Measurements from ENCODE around the gene NAV2.

NAV2 gene

DNA sequence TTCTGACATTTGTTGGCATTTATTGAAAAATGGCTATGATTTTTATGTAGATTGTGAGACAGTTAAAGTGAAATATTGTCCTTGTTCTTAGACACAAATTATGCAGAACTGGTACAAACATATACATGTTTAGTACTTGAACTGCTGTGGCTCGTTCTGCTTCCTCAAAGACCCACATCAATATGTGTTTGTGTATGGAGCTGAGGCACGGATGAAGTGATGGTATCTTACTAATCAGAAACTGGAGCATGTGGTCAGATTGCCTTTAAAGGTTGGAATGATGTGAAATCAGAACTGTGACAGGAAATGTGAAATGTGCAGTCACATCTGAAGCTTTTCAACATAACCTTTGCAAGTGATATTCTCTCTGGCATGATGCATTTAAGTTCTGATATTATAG lies 130.4 kb downstream of the NAV2 start:
- no peak for DNase-seq

DNA sequence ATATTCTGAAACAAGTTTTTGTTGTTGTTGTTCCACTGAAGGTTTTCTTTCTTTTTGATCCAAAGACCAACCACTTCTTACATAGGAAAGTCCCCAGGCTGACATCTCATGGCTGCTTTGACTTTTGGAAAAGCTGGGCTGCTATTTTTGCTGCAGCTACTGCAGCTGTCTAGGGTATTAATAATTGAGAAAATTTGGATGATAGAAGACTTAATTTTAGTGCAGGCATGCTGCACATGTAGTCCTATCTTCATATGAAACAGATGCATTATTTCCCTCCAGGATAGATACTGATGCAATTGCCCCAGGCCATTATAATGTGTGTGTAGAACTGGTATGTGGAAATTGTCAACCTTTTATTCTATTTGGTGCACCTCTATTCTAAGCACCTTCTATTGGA lies 131.4 kb downstream of the NAV2 start:
- no peak for DNase-seq

DNA sequence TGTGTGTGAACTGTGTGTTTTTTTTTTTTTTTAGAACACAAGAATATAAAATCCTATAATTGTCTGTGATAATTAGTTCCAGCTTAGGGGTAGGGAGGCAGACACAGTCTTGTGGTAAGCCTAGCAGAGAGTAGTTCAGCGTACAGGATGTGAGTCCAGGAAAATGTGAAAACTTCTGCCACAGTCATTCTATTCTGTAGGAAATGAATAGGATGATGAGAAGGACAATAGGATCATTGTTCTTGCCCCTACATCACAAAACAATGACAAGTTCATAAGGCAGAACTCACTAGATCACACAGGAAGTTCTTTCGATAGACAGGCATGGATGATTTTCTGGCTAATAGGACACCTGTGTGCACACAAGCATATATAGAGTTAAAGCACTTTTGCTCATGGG lies 132.2 kb downstream of the NAV2 start:
- DNase-seq = no peak

DNA sequence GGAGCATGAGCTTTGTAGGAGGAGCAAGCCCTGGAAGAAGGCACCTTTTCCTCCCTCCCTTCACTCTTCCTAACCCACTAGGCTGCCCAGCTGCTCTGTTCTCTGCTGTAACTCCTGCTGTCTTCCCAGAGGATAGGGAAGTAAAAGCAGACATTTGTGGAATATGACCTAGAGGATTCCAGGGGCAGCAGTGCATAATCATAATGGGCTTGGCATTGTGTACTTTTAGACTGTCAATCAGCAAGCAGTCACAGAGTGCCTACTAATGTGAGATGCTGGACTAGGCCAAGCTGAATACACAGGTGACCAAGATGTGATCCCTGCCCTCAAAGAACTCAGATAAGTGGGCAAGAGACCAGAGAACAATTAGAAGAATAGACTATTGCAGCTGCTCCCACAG lies 133.0 kb downstream of the NAV2 start:
- DNase-seq = no peak

DNA sequence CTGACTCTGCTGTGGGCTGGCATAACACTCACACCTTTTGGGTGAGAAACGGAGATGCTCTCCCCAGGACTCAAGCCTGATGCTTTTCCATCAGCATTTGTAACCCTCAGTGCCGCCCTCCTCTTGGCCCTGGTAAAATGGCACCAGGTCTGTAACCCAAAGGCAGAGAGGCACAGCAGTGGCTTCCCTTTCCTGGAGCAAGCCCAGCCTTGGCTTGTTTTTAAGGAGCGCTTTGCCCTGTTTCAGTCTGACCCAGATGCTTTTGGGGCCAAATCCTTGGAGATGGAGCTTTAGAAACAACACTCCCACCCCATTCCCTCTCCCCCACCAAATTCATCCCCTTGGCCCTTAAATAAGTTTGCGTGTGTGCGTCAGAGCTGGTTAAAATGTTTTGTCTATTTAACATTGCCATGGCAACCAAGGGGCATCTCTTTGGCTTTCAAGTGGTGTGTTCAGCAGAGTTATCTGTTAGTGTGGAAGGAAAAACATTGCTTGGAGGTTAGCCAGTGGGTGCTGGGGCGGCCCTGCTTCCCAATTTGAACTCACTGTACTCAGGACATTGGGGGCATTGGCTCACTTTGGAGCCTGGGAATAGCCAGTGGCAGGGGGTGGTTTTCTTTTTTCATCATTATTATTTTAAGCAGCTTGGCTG lies 134.1 kb downstream of the NAV2 start:
- no peak for DNase-seq

DNA sequence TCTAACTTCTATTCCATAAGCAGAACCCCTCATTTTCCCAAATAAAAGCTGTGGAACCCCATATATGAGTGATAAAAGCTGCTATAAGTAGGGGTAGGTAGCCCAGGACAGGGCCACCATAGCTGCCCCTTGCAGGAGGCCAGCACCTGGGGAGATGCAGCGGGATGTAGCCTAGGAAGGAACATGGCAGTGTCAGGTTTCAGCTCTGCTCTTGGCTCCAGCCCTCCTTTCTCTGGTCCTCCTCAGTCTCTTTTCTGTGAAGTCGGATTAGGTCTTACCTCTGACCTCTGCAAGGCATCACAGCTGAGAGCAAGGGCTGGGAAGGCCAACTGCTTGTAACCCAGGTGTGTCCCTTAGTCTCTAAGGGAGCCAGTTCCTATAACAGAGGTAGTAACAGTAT lies 135.6 kb downstream of the NAV2 start:
- DNase-seq = no peak

DNA sequence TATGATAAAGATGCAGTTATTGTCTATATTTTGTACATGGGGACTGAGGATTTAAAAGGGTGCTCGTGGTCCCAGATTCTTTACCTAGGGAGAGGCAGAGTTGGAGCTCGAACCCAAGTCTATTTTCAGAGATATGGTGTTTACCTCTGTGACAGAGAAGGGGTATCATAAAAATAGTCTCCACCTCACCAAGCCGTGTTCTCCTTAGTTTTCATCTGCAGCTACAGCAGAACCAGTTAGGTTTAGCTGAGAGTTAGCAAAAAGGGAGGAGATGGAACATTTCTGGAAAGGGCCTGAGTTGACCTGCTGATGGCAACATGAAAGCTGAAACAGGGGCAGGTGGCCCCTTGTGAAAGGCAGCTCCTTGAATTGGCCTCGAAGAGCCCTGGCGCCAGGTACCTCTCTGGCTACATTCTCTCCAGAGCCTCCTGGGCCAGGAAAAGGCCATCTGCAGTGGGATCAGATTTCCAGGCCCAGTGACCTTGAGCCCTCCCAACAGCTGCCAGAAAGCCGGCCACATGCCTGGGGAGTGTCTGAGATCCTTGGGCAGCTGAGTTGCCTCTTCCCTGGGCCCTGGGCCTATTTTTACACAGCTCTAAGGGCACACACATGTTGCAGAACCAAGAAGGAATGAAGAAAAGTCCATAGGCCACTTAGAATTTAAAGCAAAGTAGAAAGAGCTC lies 136.6 kb downstream of the NAV2 start:
- no peak for DNase-seq

DNA sequence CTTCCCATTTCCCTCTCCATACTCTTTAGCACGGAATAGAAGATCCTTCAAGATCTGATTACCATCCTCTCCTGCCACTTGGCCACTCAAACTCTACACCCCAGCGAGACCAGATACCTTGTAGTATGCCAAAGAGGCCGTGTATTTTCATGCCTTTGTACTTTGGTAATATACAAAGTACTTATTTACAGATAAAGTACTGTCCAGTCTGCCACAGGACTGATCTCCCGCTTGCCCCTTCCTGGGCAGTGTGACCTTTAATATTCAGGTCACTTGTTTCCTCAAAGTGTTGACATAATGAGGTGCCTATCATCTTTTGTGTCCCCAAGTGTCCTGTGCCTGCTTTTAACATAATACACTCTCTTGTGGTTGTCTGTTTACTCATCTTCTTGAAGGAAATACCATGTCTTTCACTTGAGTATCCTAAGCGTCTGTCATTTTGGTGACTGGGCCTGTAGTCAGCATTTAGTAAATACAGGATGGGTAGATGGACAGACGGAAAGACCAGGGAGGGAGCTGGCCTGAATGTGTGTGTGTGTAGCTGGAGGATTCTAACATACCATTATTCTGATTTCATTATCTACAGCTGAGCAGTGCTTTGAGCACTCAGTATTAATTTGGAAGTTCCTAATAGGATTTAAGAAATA lies 137.4 kb downstream of the NAV2 start:
- no peak for DNase-seq

DNA sequence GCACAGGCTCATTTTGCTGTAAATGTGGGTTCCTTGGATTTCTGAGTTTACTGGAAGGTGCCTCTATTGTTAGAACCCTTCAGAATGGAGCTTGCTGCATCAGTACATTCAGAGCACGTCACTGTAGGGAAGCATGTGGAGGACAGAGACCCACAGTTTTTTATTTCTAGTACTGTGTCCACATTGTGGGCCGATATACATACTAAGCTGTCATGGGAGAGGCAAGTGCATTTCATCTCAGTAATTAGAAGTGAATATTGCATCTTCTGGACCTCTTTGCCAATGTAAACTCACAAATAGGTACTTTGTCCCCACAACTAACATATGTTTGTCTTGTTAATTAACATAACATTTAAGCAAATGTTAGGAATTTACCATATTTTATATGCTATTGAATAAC lies 139.7 kb downstream of the NAV2 start:
- DNase-seq = no peak

DNA sequence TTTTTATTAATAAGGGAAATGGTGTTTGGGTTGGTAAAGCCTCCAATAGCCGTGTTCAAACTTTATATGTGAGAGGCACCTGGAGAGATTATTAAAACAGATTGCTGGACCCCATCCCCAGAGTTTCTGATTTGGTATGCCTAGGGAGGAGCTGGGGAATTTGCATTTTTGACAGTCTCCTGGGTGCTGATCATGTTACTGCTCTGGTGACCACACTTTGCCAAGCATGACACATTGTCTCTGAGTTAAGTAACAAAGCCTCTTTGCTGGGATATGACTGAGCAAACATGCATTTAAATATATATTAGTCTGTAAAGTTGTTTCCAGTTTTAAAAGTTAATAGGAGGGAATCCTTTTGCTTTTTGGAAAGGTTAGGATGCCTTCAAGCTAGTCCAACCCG lies 140.4 kb downstream of the NAV2 start:
- no peak for DNase-seq

DNA sequence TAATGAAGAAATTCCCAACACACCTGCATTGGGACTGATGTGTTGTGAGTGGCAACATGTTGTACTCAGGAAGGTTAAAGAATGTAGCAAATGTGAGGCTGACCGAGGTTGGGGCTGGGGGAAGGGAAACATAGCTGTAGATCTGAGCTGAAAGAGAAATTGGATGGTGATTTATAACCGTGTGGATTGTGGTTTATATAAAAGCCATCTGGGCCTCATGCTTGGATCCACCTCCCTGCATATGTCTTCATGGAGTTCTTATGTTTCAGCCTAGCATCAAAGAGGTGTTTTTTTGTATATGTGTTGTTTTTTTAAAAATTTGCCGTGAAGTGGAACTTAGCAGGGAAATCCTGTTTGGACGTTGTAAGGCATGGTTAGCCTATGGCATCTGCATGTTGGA lies 141.3 kb downstream of the NAV2 start:
- DNase-seq = no peak

DNA sequence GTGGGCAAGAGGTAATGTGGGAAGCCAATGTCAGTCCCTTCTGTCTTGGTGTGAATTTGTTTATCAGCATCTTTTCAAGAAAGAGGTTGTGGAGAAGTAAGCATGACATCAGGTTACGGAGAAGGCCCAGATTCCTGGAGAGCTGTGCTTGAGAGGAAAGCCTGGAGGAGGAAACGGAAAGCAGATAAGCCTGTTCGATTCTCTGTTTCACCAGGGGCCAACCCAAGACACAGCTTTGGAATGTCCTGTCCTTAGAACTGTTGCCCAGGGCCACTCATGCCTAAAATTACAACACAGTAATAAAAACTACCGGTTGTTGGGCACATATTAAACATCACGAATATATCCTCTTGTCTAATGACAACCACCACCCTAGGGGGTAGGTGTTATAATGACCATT lies 148.5 kb downstream of the NAV2 start:
- DNase-seq = no peak

DNA sequence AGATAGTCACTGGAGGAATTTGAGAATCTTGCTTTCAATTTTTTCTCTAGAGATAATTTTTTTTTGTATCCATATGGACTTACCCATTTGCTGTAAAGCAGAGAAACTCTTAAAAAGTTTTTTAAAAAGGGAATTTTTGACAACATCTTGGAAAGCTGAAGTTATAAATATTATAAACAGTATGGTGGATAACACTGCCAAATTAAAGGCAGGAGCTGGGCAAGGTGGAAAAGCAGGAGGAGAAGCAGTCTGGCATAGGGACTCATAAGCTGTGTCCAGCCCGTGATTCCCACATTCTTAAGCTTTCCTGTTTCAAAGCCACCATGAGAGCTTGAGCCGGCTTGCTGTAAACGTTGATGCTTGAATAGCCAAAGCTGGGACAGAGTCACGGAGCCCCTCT lies 149.5 kb downstream of the NAV2 start:
- no peak for DNase-seq

DNA sequence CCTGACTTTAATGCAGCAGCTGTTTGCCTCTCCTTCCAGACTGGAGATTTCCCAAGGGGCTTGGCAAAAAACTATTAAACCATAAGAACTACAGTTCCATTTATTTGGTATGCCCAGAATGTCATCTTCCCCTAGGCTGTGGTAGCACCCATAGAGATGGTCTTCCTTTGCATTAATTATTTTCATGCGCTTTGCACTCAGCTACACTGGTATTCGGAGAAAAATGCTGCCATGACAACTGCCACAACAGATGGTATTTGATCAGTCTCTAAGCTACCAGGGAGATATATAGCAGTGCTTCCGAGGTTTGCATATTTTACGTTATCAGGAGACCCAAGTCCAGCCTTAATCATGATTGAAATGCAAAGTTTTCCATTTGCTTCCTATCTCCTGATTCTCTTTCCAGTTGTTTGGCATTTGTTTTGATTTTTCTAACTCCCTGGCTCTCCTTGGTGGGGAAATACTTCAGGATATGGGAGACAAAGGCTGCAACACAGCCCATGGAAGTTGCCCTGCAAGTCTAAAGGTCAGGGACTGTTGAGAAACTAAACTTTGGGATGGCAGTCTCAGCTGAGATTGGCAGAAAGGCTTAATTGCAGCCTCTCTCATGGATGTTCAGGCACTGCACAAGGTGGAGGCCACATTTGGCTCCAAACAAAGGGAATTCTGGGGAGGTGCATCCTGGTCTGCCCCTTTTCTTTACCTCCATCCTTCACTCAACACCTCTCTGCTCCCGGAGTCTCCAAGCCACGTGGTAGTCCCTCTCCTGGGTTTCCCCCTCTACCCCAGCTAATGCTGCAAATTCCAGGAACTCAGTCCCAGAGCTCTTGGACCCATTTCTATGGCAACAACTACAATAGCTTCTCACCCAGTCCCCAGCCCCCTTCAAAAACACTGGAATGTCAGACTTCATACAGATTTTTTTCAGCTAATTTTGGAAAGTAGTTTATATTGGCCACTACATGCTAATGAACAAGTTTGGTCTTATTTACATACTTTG lies 151.8 kb downstream of the NAV2 start:
- DNase-seq = peak; percentile 34

DNA sequence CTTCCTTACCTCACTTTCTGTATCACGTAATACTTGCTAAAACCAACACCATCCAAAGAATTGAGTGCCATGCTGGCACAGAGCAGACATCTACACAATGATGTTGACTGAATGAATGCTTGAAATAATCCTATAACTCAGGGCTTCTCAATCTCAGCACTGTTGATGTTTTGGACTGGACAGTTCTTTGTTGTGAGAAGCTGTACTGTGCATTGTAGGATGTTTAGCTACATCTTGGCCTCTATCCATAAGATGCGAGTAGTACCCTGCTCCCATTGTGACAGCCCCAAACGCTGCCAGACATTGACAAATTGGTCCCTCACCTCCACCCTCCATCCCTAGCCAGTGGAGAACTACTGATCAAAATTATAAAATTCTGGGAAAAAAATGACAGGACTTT lies 153.4 kb downstream of the NAV2 start:
- DNase-seq = no peak

DNA sequence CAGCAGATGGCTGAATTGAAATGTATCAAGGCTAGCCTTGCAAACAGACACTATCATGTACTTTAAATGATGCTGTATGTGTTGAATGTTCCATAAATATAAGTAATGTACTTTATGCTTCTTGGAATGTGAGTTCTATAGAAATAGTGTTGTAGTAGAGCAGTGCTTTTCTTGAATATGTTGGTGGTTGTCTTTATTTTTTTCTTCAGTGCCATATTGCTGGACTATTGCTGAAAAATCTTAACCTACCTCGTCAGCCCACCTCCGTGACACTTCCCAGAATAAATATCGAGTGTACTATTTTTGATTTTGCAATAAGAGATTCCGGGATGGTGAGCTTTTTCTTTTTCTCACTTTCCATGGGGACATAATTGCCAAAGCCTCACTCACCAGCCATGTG lies 153.9 kb downstream of the NAV2 start:
- no peak for DNase-seq

DNA sequence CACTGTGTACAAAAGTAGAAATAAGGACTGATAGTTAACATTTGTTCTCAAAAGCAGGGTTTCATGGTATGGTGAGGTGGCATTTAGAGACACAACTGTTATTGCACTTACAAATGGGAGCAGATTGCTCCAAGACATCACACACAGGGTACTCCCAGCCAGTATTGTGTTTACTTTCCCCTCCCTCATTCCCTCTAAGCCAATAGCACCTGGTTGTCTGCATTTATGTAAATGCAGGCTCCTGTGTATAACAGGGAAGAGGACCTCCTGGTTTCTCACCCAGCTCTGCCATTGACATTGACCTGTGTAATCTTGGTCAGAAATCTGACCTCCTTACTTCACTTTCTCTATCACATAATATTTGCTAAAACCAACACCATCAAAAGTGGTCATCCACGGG lies 154.4 kb downstream of the NAV2 start:
- no peak for DNase-seq

DNA sequence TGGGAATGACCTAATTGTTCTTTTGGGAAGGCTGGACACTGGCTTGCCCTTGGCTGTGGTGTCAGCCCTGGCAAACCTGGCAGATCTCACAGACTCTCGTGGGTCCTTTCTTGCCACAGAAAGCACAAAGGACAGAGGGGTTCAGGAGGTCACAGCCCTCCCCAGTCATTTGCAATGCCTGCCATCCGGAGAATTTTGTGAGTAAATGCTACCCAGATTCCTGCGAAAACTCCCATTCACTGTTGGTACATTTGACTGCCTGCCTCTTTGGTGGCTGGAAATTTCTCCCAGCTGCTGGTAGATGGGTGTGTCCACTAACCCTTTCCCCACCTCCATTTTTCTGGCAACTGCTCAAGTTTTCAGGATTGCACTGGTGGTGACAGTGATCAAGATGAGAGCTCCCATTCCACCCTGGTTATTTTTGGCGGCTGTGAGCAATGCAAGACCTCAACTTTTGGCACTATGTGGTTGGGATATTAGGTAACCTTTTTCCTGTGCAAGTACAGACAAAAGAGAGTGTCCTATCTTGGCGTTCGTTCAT lies 155.7 kb downstream of the NAV2 start:
- DNase-seq = peak; percentile 24

DNA sequence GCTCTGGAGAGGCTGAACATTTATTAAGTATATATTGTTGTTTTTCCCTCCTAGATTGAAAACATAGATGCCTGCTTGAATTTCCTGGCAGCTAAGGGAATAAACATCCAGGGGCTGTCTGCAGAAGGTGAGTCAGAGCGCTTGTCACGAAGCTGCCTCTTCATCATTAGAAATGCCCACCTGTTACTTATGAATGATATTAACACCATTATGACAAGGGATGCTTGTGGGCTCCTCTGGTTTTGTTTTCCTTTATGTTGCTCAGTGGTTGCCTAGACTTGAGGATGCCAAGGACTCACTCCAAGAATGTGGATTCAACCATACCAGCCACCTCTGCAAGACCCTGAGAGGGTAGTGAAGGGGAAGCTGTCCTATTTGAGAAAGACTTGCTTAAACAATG lies 156.2 kb downstream of the NAV2 start:
- DNase-seq = no peak

DNA sequence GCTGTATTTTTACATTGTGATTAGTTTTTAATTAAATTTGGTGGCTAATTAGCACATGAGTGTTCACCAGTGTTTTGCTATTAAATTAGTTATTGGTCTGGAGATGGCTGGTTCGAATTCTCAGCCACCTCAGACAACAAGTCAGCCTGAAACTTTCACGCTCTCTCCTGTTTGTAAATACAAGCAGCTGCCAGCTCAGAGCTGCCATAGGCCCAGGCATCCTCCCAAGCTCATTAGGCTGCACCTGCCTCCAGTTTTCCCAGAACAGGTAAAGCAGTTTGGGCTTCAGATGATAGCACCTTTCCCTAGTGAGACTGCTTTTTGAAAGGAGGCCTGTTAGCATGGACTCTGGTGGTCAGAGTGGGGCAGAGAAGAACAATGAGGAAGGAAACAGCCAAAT lies 156.8 kb downstream of the NAV2 start:
- peak; percentile 15 for DNase-seq

DNA sequence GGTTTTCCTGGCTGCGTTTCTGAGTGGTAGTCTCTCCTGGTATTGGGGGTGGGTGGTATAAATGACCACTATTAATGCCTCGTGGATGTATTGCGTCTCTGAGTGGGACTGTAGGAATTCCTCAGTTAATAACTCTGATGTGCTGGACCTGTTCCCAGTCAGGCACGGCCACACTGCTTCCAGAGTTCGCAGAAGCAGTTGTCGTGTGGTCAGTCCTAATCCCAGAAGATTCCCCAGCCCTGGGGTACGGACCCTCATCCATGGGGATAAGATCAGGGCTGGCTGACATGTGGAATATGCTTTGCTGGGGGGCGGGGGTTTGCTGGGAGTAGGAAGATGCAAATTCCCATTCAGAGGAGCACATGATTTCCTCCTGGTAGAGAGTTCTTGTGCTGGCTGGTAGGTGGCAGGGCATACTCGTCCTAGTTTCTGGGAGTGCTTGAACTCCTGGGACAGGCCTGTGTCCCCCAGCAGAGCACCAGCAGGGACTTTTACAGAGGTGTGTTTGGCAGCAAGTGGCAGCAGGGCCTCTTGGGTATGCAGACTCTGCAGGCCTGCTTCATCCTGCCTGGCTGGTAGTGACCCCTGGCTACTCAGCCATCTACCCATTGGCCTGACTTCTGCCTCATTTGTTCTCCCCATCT lies 157.4 kb downstream of the NAV2 start:
- DNase-seq = no peak

DNA sequence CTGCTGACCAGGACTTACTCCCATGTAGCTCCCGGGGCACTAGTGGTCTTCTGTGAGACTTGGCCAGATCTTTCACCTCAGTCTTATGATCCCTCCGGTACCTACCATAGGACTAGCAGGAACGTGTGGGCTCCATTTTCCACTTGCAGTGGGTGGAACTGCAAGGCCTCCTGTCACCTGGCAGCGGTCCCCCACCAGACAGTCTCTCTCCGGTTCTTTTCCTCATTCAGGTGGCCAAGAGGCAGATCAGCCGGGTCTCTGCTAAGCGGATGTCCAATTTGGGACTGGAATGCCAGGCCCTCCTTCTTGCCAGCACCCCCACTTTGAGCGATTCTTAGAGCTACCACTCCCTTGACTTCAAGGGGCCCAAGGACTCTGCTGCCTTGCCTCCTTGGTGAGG lies 158.9 kb downstream of the NAV2 start:
- no peak for DNase-seq

Data from NCI-H2171 (cell line).